HepG2 (cell line): ENCODE data around the gene CFL1. TPM values are rescaled to one million over a fixed set of nuclear protein-coding genes. Genes with fewer than 3 reads are reported as not detected.

Source experiments
- EEA1 ChIP-seq: sonication (generic); formaldehyde crosslinking; IDR thresholded peaks from 2 replicates; pipeline ENCODE4 v1.5.1; 2020; ENCODE audit warnings: mild to moderate bottlenecking, missing genetic modification reagents, borderline replicate concordance
- FOXC1 ChIP-seq: sonication (generic); formaldehyde crosslinking; IDR thresholded peaks from 2 replicates; pipeline ENCODE4 v1.8.0; 2022; ENCODE audit warnings: mild to moderate bottlenecking, missing genetic modification reagents, borderline replicate concordance
- HNRNPK ChIP-seq: fragments of 200-400 bp; formaldehyde crosslinking; IDR thresholded peaks from 2 replicates; pipeline ENCODE4 v1.6.1; 2018; ENCODE audit warnings: low read length, low read depth, moderate library complexity, mild to moderate bottlenecking; ENCODE audit not compliant: poor library complexity, severe bottlenecking
- JUNB ChIP-seq: sonication (generic); formaldehyde crosslinking; IDR thresholded peaks from 2 replicates; pipeline ENCODE4 v1.8.0; 2022; ENCODE audit warnings: missing genetic modification reagents, mild to moderate bottlenecking, borderline replicate concordance
- KMT2B ChIP-seq: IDR thresholded peaks from 2 replicates; pipeline ENCODE4 v1.6.1; 2016; ENCODE audit warnings: missing genetic modification reagents, missing compliant biosample characterization
- MEIS2 ChIP-seq: sonication (generic); formaldehyde crosslinking; IDR thresholded peaks from 2 replicates; pipeline ENCODE4 v1.9.0; 2021; ENCODE audit warnings: mild to moderate bottlenecking, missing genetic modification reagents
- PHF5A ChIP-seq: IDR thresholded peaks from one replicate; pipeline ENCODE4 v1.6.1; 2018; ENCODE audit warnings: low read depth, missing genetic modification reagents; ENCODE audit not compliant: unreplicated experiment
- RORA ChIP-seq: sonication (generic); formaldehyde crosslinking; IDR thresholded peaks from 2 replicates; pipeline ENCODE4 v1.5.0; 2020; ENCODE audit warnings: mild to moderate bottlenecking, missing genetic modification reagents, moderate library complexity
- SOX13 ChIP-seq, 3 experiments: fragments of 450-650 bp in 1 of 3; sonication (generic) in 1 of 3; formaldehyde crosslinking in 1 of 3; IDR thresholded peaks in 2 of 3; conservative IDR thresholded peaks in 1 of 3; 2 replicates each; pipeline versions ENCODE4 v1.5.0 to v1.6.1; 2016 to 2020; ENCODE audit warnings: antibody characterized with exemption in 1 of 3, mild to moderate bottlenecking in 1 of 3, missing compliant biosample characterization in 1 of 3, missing genetic modification reagents in 1 of 3, moderate library complexity in 1 of 3
- TP53 ChIP-seq: sonication (generic); formaldehyde crosslinking; conservative IDR thresholded peaks from 2 replicates; pipeline ENCODE4 v1.4.0; 2020; ENCODE audit warnings: missing genetic modification reagents
- XRCC5 ChIP-seq: fragments of 200-400 bp; formaldehyde crosslinking; optimal IDR thresholded peaks from 2 replicates; pipeline ENCODE3; 2017; ENCODE audit warnings: mild to moderate bottlenecking, low read length
- ZBTB7B ChIP-seq: sonication (generic); formaldehyde crosslinking; IDR thresholded peaks from 2 replicates; pipeline ENCODE4 v1.4.0; 2020; ENCODE audit warnings: missing genetic modification reagents
- ZEB1 ChIP-seq: IDR thresholded peaks from 2 replicates; pipeline ENCODE4 v1.6.1; 2012; ENCODE audit warnings: mild to moderate bottlenecking, low read depth, inconsistent platforms; ENCODE audit not compliant: insufficient replicate concordance
- ZFP90 ChIP-seq: sonication (generic); formaldehyde crosslinking; IDR thresholded peaks from 2 replicates; pipeline ENCODE4 v1.8.0; 2022; ENCODE audit warnings: missing genetic modification reagents, mild to moderate bottlenecking, inconsistent platforms, borderline replicate concordance
- ZNF556 ChIP-seq: sonication (generic); formaldehyde crosslinking; IDR thresholded peaks from 2 replicates; pipeline ENCODE4 v1.4.0; 2020; ENCODE audit warnings: mild to moderate bottlenecking, missing genetic modification reagents, borderline replicate concordance
- ZNF782 ChIP-seq: sonication (generic); formaldehyde crosslinking; IDR thresholded peaks from 2 replicates; pipeline ENCODE4 v1.4.0; 2020; ENCODE audit warnings: missing genetic modification reagents, mild to moderate bottlenecking, borderline replicate concordance
- ZSCAN12 ChIP-seq: sonication (generic); formaldehyde crosslinking; IDR thresholded peaks from 2 replicates; pipeline ENCODE4 v1.9.0; 2021; ENCODE audit warnings: mild to moderate bottlenecking, missing genetic modification reagents
- ZSCAN29 ChIP-seq: sonication (generic); formaldehyde crosslinking; conservative IDR thresholded peaks from 2 replicates; pipeline ENCODE4 v1.4.0; 2020; ENCODE audit warnings: mild to moderate bottlenecking, missing genetic modification reagents
- polyA plus RNA-seq, 8 experiments: library from polyadenylated mRNA; depleted of rRNA in 3 of 8; stranded (reverse) in 7 of 8; unstranded in 1 of 8; fragments of >200 nt; fragmentation: Illumina TruSeq in 4 of 8; extraction: Trizol in 4 of 8; gene quantifications; 2 replicates each; pipeline versions ENCODE4 v1.2.1 to v1.2.3, GENCODE V29; 2011 to 2016; ENCODE audit warnings: low read depth in 4 of 8, missing spikeins in 1 of 8, mixed read lengths in 1 of 8; ENCODE audit not compliant: insufficient read depth in 1 of 8
- total RNA-seq, 5 experiments: library from RNA; depleted of rRNA; stranded (reverse); fragments of >200 nt; fragmentation: Illumina TruSeq; extraction: Trizol; gene quantifications; 2 replicates each; pipeline ENCODE4 v1.2.3, GENCODE V29; 2016; ENCODE audit warnings: low read depth in 1 of 5
- TF ChIP-seq, protein P1 (sequence below): sonication (generic); formaldehyde crosslinking; conservative IDR thresholded peaks from 2 replicates; pipeline ENCODE4 v1.8.0; 2022; ENCODE audit warnings: missing genetic modification reagents
- TF ChIP-seq, protein P2 (sequence below): IDR thresholded peaks from 2 replicates; pipeline ENCODE4 v1.6.1; 2012; ENCODE audit warnings: low read depth, low read length, improper control_type of control experiment
- TF ChIP-seq, protein P3 (sequence below): sonication (generic); formaldehyde crosslinking; conservative IDR thresholded peaks from 2 replicates; pipeline ENCODE4 v1.4.0; 2020; ENCODE audit warnings: missing genetic modification reagents
- TF ChIP-seq, protein P4 (sequence below): sonication (generic); formaldehyde crosslinking; IDR thresholded peaks from 2 replicates; pipeline ENCODE4 v1.4.0; 2020; ENCODE audit warnings: missing genetic modification reagents

CFL1 gene
- total and polyA plus RNA-seq, 2 of the 13 experiments (the other 11 are each of a cell fraction or from before 2014, with no cell fraction given): 379 to 383 TPM

DNA sequence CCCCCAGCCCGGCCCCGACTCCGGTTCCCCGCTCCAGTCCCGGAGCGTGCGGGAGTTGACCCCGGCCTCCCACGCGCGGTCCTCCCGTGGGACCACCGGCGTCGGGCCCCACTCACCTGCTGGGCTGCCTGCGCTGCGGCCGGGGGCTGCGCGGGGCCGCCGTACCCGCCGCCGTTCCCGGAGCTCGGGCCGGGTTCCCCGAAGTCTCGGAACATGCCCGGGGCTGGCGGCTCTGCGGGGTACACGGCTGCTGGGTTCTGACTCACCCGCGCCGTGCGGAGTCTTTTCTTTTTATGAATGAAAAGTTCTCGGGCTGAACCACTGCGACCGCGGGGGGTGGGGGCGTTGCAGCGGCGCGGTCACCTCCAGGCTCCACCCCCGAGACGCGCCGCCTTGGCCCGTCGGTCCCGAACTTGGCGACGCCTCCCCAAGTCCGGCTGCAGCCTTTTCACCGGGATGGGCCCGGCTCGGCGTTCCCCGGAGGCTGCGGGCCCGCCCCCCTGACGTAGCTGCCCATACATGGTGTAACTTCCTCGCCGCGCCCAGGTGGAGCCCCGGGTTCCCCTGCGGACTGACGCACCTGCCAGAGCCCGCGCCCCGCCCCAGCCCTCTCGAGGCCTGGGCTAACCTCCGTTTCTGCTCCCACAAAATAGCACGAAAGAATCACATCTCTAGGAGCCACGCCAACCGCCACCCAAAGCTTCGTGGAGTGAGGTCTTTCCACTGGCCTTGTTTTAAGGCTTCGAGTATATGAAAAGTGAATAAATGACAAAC lies 42.3 kb upstream of the CFL1 start, which contains the start of gene FOSL1 (continued):
- TF ChIP-seq ZBTB7B (CRISPR knock-in tag): peak; percentile 53; the same call in 1 of the 2 replicates
- no peak for TF ChIP-seq JUNB
- peak; percentile 52 for TF ChIP-seq HNRNPK
- TF ChIP-seq RORA (CRISPR knock-in tag): no peak
- TF ChIP-seq ZSCAN12 (CRISPR knock-in tag): no peak
- TF ChIP-seq ZNF556 (CRISPR knock-in tag): no peak
- no peak for TF ChIP-seq EEA1 (CRISPR knock-in tag)
- TF ChIP-seq MEIS2 (CRISPR knock-in tag): peak; percentile 25; the same call in 1 of the 2 replicates
- no peak for TF ChIP-seq ZSCAN29 (CRISPR knock-in tag)
- TF ChIP-seq, protein P1, sequence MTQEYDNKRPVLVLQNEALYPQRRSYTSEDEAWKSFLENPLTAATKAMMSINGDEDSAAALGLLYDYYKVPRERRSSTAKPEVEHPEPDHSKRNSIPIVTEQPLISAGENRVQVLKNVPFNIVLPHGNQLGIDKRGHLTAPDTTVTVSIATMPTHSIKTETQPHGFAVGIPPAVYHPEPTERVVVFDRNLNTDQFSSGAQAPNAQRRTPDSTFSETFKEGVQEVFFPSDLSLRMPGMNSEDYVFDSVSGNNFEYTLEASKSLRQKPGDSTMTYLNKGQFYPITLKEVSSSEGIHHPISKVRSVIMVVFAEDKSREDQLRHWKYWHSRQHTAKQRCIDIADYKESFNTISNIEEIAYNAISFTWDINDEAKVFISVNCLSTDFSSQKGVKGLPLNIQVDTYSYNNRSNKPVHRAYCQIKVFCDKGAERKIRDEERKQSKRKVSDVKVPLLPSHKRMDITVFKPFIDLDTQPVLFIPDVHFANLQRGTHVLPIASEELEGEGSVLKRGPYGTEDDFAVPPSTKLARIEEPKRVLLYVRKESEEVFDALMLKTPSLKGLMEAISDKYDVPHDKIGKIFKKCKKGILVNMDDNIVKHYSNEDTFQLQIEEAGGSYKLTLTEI (CRISPR knock-in tag): no peak
- TF ChIP-seq TP53 (CRISPR knock-in tag): no peak
- TF ChIP-seq FOXC1 (CRISPR knock-in tag): no peak; the same call in 1 of the 2 replicates
- no peak for TF ChIP-seq ZNF782 (CRISPR knock-in tag)
- no peak for TF ChIP-seq PHF5A (CRISPR knock-in tag)
- no peak for TF ChIP-seq SOX13 (IDR thresholded peaks at IDR 0.05)
- peak; percentile 23 to 26; a peak in 1 of 4 replicates for TF ChIP-seq SOX13 (CRISPR knock-in tag; conservative IDR thresholded peaks at IDR 0.05 in 1 of 2, IDR thresholded peaks at IDR 0.05 in 1 of 2)
- TF ChIP-seq, protein P2, sequence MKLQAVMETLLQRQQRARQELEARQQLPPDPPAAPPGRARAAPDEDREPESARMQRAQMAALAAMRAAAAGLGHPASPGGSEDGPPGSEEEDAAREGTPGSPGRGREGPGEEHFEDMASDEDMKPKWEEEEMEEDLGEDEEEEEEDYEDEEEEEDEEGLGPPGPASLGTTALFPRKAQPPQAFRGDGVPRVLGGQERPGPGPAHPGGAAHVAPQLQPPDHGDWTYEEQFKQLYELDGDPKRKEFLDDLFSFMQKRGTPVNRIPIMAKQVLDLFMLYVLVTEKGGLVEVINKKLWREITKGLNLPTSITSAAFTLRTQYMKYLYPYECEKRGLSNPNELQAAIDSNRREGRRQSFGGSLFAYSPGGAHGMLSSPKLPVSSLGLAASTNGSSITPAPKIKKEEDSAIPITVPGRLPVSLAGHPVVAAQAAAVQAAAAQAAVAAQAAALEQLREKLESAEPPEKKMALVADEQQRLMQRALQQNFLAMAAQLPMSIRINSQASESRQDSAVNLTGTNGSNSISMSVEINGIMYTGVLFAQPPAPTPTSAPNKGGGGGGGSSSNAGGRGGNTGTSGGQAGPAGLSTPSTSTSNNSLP: no peak
- peak; percentile 64 for TF ChIP-seq XRCC5
- TF ChIP-seq KMT2B (CRISPR knock-in tag): 0 out of 2 replicates have a peak, but pooled peaks have one; percentile 14
- TF ChIP-seq ZFP90 (CRISPR knock-in tag): no peak
- TF ChIP-seq, protein P3, sequence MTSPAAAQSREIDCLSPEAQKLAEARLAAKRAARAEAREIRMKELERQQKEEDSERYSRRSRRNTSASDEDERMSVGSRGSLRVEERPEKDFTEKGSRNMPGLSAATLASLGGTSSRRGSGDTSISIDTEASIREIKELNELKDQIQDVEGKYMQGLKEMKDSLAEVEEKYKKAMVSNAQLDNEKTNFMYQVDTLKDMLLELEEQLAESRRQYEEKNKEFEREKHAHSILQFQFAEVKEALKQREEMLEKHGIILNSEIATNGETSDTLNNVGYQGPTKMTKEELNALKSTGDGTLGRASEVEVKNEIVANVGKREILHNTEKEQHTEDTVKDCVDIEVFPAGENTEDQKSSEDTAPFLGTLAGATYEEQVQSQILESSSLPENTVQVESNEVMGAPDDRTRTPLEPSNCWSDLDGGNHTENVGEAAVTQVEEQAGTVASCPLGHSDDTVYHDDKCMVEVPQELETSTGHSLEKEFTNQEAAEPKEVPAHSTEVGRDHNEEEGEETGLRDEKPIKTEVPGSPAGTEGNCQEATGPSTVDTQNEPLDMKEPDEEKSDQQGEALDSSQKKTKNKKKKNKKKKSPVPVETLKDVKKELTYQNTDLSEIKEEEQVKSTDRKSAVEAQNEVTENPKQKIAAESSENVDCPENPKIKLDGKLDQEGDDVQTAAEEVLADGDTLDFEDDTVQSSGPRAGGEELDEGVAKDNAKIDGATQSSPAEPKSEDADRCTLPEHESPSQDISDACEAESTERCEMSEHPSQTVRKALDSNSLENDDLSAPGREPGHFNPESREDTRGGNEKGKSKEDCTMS (CRISPR knock-in tag): no peak
- TF ChIP-seq, protein P4, sequence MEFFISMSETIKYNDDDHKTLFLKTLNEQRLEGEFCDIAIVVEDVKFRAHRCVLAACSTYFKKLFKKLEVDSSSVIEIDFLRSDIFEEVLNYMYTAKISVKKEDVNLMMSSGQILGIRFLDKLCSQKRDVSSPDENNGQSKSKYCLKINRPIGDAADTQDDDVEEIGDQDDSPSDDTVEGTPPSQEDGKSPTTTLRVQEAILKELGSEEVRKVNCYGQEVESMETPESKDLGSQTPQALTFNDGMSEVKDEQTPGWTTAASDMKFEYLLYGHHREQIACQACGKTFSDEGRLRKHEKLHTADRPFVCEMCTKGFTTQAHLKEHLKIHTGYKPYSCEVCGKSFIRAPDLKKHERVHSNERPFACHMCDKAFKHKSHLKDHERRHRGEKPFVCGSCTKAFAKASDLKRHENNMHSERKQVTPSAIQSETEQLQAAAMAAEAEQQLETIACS (CRISPR knock-in tag): no peak
- peak; percentile 90 for TF ChIP-seq ZEB1
